HepG2 (cell line): ENCODE results near the gene DLEC1. TPM values are rescaled to one million over a fixed set of nuclear protein-coding genes. Genes with fewer than 3 reads are reported as not detected.

Source experiments
- ATF6 ChIP-seq: sonication (generic); formaldehyde crosslinking; conservative IDR thresholded peaks from 2 replicates; pipeline ENCODE4 v1.4.0; 2020; ENCODE audit warnings: missing genetic modification reagents
- BORCS8-MEF2B ChIP-seq: sonication (generic); formaldehyde crosslinking; IDR thresholded peaks from 2 replicates; pipeline ENCODE4 v1.8.0; 2022; ENCODE audit warnings: mild to moderate bottlenecking, missing genetic modification reagents
- CHD2 ChIP-seq: IDR thresholded peaks from 2 replicates; pipeline ENCODE4 v1.6.1; 2011; ENCODE audit warnings: low read depth, low read length, improper control_type of control experiment
- ELF1 ChIP-seq: sonication (generic); formaldehyde crosslinking; IDR thresholded peaks from 2 replicates; pipeline ENCODE4 v1.4.0; 2020; ENCODE audit warnings: missing genetic modification reagents
- ESRRA ChIP-seq: sonication (generic); formaldehyde crosslinking; IDR thresholded peaks from 2 replicates; pipeline ENCODE4 v1.5.1; 2020; ENCODE audit warnings: mild to moderate bottlenecking, low read depth, missing genetic modification reagents
- FOXM1 ChIP-seq: sonication (generic); formaldehyde crosslinking; IDR thresholded peaks from 2 replicates; pipeline ENCODE4 v1.5.0; 2020; ENCODE audit warnings: missing genetic modification reagents
- HNRNPUL1 ChIP-seq: fragments of 200-400 bp; formaldehyde crosslinking; IDR thresholded peaks from 2 replicates; pipeline ENCODE4 v1.6.1; 2017; ENCODE audit warnings: low read depth, mild to moderate bottlenecking, low read length, moderate library complexity
- KIAA2018 ChIP-seq: sonication (generic); formaldehyde crosslinking; IDR thresholded peaks from 2 replicates; pipeline ENCODE4 v1.5.0; 2020; ENCODE audit warnings: mild to moderate bottlenecking, missing genetic modification reagents, borderline replicate concordance
- MEF2D ChIP-seq: sonication (generic); formaldehyde crosslinking; IDR thresholded peaks from 2 replicates; pipeline ENCODE4 v1.5.1; 2020; ENCODE audit warnings: mild to moderate bottlenecking, missing genetic modification reagents
- MLX ChIP-seq: IDR thresholded peaks from 2 replicates; pipeline ENCODE4 v1.6.1; 2016
- PCBP2 ChIP-seq: fragments of 200-400 bp; formaldehyde crosslinking; optimal IDR thresholded peaks from 2 replicates; pipeline ENCODE3; 2018; ENCODE audit warnings: low read length, low read depth; ENCODE audit not compliant: poor library complexity, severe bottlenecking
- RELA ChIP-seq: sonication (generic); formaldehyde crosslinking; IDR thresholded peaks from 2 replicates; pipeline ENCODE4 v1.4.0; 2020; ENCODE audit warnings: missing genetic modification reagents
- RFXANK ChIP-seq: IDR thresholded peaks from 2 replicates; pipeline ENCODE4 v1.6.1; 2016
- ZBTB43 ChIP-seq: sonication (generic); formaldehyde crosslinking; conservative IDR thresholded peaks from 2 replicates; pipeline ENCODE4 v1.4.0; 2020; ENCODE audit warnings: missing genetic modification reagents
- ZFP90 ChIP-seq: sonication (generic); formaldehyde crosslinking; IDR thresholded peaks from 2 replicates; pipeline ENCODE4 v1.8.0; 2022; ENCODE audit warnings: missing genetic modification reagents, mild to moderate bottlenecking, inconsistent platforms, borderline replicate concordance
- ZMYM4 ChIP-seq: sonication (generic); formaldehyde crosslinking; IDR thresholded peaks from 2 replicates; pipeline ENCODE4 v1.8.1; 2023; ENCODE audit warnings: mild to moderate bottlenecking, missing genetic modification reagents
- ZNF337 ChIP-seq: sonication (generic); formaldehyde crosslinking; IDR thresholded peaks from 2 replicates; pipeline ENCODE4 v1.5.1; 2020; ENCODE audit warnings: missing genetic modification reagents, low read depth, mild to moderate bottlenecking, borderline replicate concordance
- ZNF674 ChIP-seq: sonication (generic); formaldehyde crosslinking; IDR thresholded peaks from 2 replicates; pipeline ENCODE4 v1.5.0; 2020; ENCODE audit warnings: low read depth, mild to moderate bottlenecking, missing genetic modification reagents
- ZNF816 ChIP-seq: sonication (generic); formaldehyde crosslinking; IDR thresholded peaks from 2 replicates; pipeline ENCODE4 v1.8.0; 2022; ENCODE audit warnings: missing genetic modification reagents, mild to moderate bottlenecking, borderline replicate concordance
- polyA plus RNA-seq, 8 experiments: library from polyadenylated mRNA; depleted of rRNA in 3 of 8; stranded (reverse) in 7 of 8; unstranded in 1 of 8; fragments of >200 nt; fragmentation: Illumina TruSeq in 4 of 8; extraction: Trizol in 4 of 8; gene quantifications; 2 replicates each; pipeline versions ENCODE4 v1.2.1 to v1.2.3, GENCODE V29; 2011 to 2016; ENCODE audit warnings: low read depth in 4 of 8, missing spikeins in 1 of 8, mixed read lengths in 1 of 8; ENCODE audit not compliant: insufficient read depth in 1 of 8
- total RNA-seq, 5 experiments: library from RNA; depleted of rRNA; stranded (reverse); fragments of >200 nt; fragmentation: Illumina TruSeq; extraction: Trizol; gene quantifications; 2 replicates each; pipeline ENCODE4 v1.2.3, GENCODE V29; 2016; ENCODE audit warnings: low read depth in 1 of 5

The DLEC1 gene
- total and polyA plus RNA-seq, 2 of the 13 experiments (the other 11 are each of a cell fraction or from before 2014, with no cell fraction given), result 0.09 TPM; not detected in 1

- no peak for TF ChIP-seq MLX
- peak; percentile 66; the same call in 1 of the 2 replicates for TF ChIP-seq ZFP90 (CRISPR knock-in tag)
- TF ChIP-seq BORCS8-MEF2B (CRISPR knock-in tag), result no peak
- no peak for TF ChIP-seq PCBP2
- TF ChIP-seq FOXM1, result no peak
- TF ChIP-seq ZBTB43, result no peak
- no peak for TF ChIP-seq RELA (CRISPR knock-in tag)
- no peak for TF ChIP-seq KIAA2018 (CRISPR knock-in tag)
- no peak for TF ChIP-seq ZMYM4 (CRISPR knock-in tag)
- TF ChIP-seq RFXANK (CRISPR knock-in tag), result no peak
- no peak for TF ChIP-seq HNRNPUL1
- TF ChIP-seq ESRRA (CRISPR knock-in tag), result no peak
- no peak for TF ChIP-seq ATF6 (CRISPR knock-in tag)
- no peak for TF ChIP-seq MEF2D (CRISPR knock-in tag)
- no peak for TF ChIP-seq ZNF337 (CRISPR knock-in tag)
- TF ChIP-seq CHD2, result no peak
- no peak for TF ChIP-seq ZNF816
- TF ChIP-seq ZNF674 (CRISPR knock-in tag), result no peak
- TF ChIP-seq ELF1 (CRISPR knock-in tag), result no peak
These were observed 78.9 kb downstream of the DLEC1 start (continued) for GRCh38 chr3:38117748-38118420.
